Coronary artery (tissue), 2 donors: ENCODE results near the gene CRISPLD2.
A peak's percentile ranks its signal among the peaks of the same experiment; 100 is the strongest.

Source experiments
- DNase-seq: peaks from one replicate; pipeline ENCODE4 v3.0.0-alpha.2; 2017; ENCODE audit warnings: low spot score
- H3K27ac ChIP-seq, 2 donors: fragments of 200-600 bp; sonication (generic); one replicate each; pipeline ENCODE4 v1.5.1; 2016 to 2019
- H3K4me3 ChIP-seq: fragments of 200-600 bp; sonication (generic); 2 replicates; pipeline ENCODE4 v1.5.1; 2016; ENCODE audit warnings: mild to moderate bottlenecking, moderate library complexity
- TF ChIP-seq, protein P1 (sequence below): fragments of 200-600 bp; sonication (generic); IDR thresholded peaks from one replicate; pipeline ENCODE4 v1.5.1; 2019; ENCODE audit warnings: antibody characterized with exemption

The CRISPLD2 gene

DNA sequence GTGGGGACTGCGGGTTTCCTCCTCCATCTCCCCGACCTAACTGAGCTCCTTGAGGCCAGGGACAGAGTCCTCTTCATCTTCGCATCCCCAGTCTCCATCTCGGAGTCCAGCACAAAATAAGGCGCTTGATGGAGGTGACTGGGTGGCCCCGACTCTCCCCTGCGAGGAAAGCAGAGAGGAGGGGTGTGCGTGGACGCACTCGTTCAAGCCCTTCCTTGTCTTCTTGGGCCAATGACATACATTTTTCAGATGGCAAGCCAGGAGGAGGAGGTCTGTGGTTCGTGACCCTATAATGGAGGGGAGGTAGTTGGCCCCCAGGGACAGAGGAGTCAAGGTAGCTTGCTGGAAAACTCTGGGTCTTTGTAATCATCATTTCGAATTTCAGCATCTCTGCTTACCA is 17.2 kb downstream of the CRISPLD2 start:
- Histone ChIP-seq H3K27ac (peak overlapping the region; percentile 91), H3K4me3 (no peak overlapping the region)
- DNase-seq, result no peak
- TF ChIP-seq, protein P1, sequence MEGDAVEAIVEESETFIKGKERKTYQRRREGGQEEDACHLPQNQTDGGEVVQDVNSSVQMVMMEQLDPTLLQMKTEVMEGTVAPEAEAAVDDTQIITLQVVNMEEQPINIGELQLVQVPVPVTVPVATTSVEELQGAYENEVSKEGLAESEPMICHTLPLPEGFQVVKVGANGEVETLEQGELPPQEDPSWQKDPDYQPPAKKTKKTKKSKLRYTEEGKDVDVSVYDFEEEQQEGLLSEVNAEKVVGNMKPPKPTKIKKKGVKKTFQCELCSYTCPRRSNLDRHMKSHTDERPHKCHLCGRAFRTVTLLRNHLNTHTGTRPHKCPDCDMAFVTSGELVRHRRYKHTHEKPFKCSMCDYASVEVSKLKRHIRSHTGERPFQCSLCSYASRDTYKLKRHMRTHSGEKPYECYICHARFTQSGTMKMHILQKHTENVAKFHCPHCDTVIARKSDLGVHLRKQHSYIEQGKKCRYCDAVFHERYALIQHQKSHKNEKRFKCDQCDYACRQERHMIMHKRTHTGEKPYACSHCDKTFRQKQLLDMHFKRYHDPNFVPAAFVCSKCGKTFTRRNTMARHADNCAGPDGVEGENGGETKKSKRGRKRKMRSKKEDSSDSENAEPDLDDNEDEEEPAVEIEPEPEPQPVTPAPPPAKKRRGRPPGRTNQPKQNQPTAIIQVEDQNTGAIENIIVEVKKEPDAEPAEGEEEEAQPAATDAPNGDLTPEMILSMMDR, result no peak

GRCh38 chr16:84838383-84838948 is 18.7 kb downstream of the CRISPLD2 start:
- TF ChIP-seq, protein P1, result no peak
- DNase-seq, result peak; percentile 73
- Histone ChIP-seq H3K4me3 (no peak overlapping the region), H3K27ac (peak overlapping the region; percentile 13 to 59)

- no peak overlapping the region for H3K4me3 ChIP-seq
These were observed 19.3 kb downstream of the CRISPLD2 start for GRCh38 chr16:84839054-84839453.

DNA sequence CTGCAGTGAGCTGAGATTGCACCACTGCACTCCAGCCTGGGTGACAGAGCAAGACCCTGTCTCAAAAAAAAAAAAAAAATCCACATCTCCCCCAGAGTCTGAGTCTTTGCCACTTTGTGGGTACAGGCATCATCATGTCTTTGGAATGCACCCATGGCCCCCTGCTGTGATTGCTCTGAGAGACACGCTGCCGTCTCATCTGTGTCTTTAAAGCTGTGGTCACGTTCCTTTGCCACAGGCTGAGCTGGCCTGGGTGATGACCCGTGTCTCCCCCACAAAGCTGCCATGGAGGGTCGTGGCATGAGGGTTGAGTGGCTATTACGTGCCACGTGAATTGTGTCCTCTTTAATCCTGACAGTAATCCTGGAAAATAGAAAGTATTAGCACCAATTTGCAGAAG is 20.2 kb downstream of the CRISPLD2 start:
- TF ChIP-seq, protein P1, result no peak
- Histone ChIP-seq H3K27ac (no peak overlapping the region), H3K4me3 (no peak overlapping the region)

More at GRCh38 chr16:84839054-84839453, 19.3 kb downstream of the CRISPLD2 start:
- TF ChIP-seq, protein P1, result no peak
- peak overlapping the region in 1 of 2 donors; percentile 59 for H3K27ac ChIP-seq
- no peak for DNase-seq

GRCh38 chr16:84840687-84841627 is 21.2 kb downstream of the CRISPLD2 start:
- Histone ChIP-seq H3K27ac (no peak overlapping the region), H3K4me3 (no peak overlapping the region)
- no peak for DNase-seq
- TF ChIP-seq, protein P1, result no peak

More for the DNA sequence above, 20.2 kb downstream of the CRISPLD2 start:
- DNase-seq, result no peak

DNA sequence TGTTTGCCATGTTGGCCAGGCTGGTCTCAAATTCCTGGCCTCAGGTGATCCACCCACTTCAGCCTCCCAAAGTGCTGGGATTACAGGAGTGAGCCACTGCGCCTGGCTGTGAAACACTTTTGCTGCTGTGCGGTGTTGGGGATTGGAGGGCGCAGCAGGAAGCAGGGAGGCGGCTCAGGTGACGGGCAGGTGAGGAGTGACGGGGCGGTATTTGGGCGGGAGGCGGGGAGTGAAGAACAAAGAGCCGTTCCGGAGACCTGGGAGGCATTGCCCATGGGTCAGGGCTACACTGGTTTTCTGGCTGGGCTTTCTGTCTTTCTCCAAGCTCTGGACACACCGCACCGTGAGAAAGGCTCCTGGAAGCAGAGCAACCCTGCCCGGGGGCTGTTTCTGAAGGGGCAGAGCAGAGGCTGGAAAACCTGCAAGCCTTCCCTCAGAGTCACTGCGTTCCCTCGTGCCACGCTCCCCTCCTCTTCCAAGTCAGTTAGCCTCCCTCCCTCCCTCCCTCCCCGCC is 22.1 kb downstream of the CRISPLD2 start:
- TF ChIP-seq, protein P1, result no peak
- H3K27ac ChIP-seq, result peak overlapping the region in 1 of 2 donors; percentile 45

More for the DNA sequence above, 22.1 kb downstream of the CRISPLD2 start:
- no peak for DNase-seq
- no peak overlapping the region for H3K4me3 ChIP-seq
